SU-DHL-6 (cell line): ENCODE results near the gene TMEM8B.

Experiments used
- H2AFZ ChIP-seq: fragments of 200-600 bp; sonication (generic); 2 replicates; pipeline ENCODE4 v1.6.1; 2014; ENCODE audit warnings: low read depth, mild to moderate bottlenecking, moderate library complexity, mixed read lengths, antibody characterized with exemption, low read length; ENCODE audit not compliant: severe bottlenecking
- H3F3A ChIP-seq: fragments of 200-600 bp; shearing (Covaris generic); 2 replicates; pipeline ENCODE4 v1.6.0; 2016; ENCODE audit warnings: antibody characterized with exemption, mild to moderate bottlenecking; ENCODE audit not compliant: insufficient read depth
- H3K27ac ChIP-seq: fragments of 200-600 bp; sonication (generic); 2 replicates; pipeline ENCODE4 v1.5.1; 2016; ENCODE audit warnings: low read depth, mild to moderate bottlenecking, low read length, moderate library complexity, mixed read lengths
- H3K27me3 ChIP-seq: fragments of 200-600 bp; sonication (generic), shearing (Covaris generic); 2 replicates; pipeline ENCODE4 v1.6.0; 2014; ENCODE audit warnings: mild to moderate bottlenecking, low read length
- H3K36me3 ChIP-seq: fragments of 200-600 bp; sonication (generic); 2 replicates; pipeline ENCODE4 v1.6.1; 2014; ENCODE audit warnings: mild to moderate bottlenecking, low read length, mixed read lengths
- H3K4me2 ChIP-seq: fragments of 300-600, 200-600 bp; shearing (Covaris generic), sonication (generic); 2 replicates; pipeline ENCODE4 v1.6.0; 2014; ENCODE audit warnings: low read length, low read depth, mild to moderate bottlenecking; ENCODE audit not compliant: poor library complexity, severe bottlenecking
- H3K4me3 ChIP-seq: fragments of 200-600 bp; sonication (generic); 2 replicates; pipeline ENCODE4 v1.5.1; 2014; ENCODE audit warnings: antibody characterized with exemption, low read length, mild to moderate bottlenecking, mixed read lengths; ENCODE audit not compliant: insufficient read depth, poor library complexity, severe bottlenecking
- H3K79me2 ChIP-seq: fragments of 200-600 bp; sonication (generic); 2 replicates; pipeline ENCODE4 v1.6.1; 2014; ENCODE audit warnings: mild to moderate bottlenecking, low read length, moderate library complexity; ENCODE audit not compliant: insufficient read depth
- H3K9ac ChIP-seq: fragments of 200-600 bp; sonication (generic); 2 replicates; pipeline ENCODE4 v1.7.0; 2014; ENCODE audit warnings: mild to moderate bottlenecking, low read length
- H3K9me2 ChIP-seq: fragments of 200-600 bp; sonication (generic); replicated peaks from 2 replicates; pipeline ENCODE4 v1.6.1; 2014; ENCODE audit warnings: low read length; ENCODE audit not compliant: insufficient read depth
- H3K9me3 ChIP-seq: fragments of 200-600 bp; sonication (generic); 2 replicates; pipeline ENCODE4 v1.6.1; 2014; ENCODE audit warnings: low read length, mixed read lengths; ENCODE audit not compliant: insufficient read depth
- H4K20me1 ChIP-seq: fragments of 200-600 bp; sonication (generic); 2 replicates; pipeline ENCODE4 v1.6.1; 2014; ENCODE audit warnings: low read depth, mild to moderate bottlenecking, antibody characterized with exemption, low read length, moderate library complexity, mixed read lengths
- CTCF ChIP-seq: fragments of 200-600 bp; sonication (generic); IDR thresholded peaks from one replicate; pipeline ENCODE4 v1.5.1; 2017; ENCODE audit warnings: antibody characterized with exemption, mild to moderate bottlenecking, low read length, moderate library complexity; ENCODE audit not compliant: insufficient read depth, poor library complexity, severe bottlenecking
- EZH2phosphoT487 ChIP-seq: fragments of 200-600 bp; sonication (generic), shearing (Covaris generic); conservative IDR thresholded peaks from 2 replicates; pipeline ENCODE4 v1.6.1; 2018; ENCODE audit warnings: mild to moderate bottlenecking, antibody characterized with exemption, low read length, moderate library complexity, mixed read lengths

TMEM8B gene

GRCh38 chr9:35829084-35829763 is at the start of gene TMEM8B:
TSS of gene TMEM8B (plus strand) at chr9:35829228. CDS start at chr9:35829448, 220 bp downstream.
- Histone ChIP-seq H3K4me2 (peak within 1 kb of the TSS; percentile 91), H3K4me3 (peak within 1 kb of the TSS; percentile 79), H3K27me3 (no peaks in the 10 kb centered on the region), H2AFZ (peak within 1 kb of the TSS; percentile 97), H3K9ac (peak within 1 kb of the TSS; percentile 60), H3K27ac (no peak within 1 kb of the TSS), H3K9me2 (no peaks in the 10 kb centered on the region), H3K36me3 (no peaks in the 10 kb centered on the region), H3F3A (no peaks in the 10 kb centered on the region), H3K9me3 (no peaks in the 10 kb centered on the region), H3K79me2 (no peaks in the 10 kb centered on the region), H4K20me1 (no peaks in the 10 kb centered on the region)
- no peak for TF ChIP-seq EZH2phosphoT487
- TF ChIP-seq CTCF = no peak

- no peaks in the 10 kb centered on the region for H3K9me2 ChIP-seq
- no peak overlapping the region for H3K27ac ChIP-seq
- H3K79me2 ChIP-seq = no peaks in the 10 kb centered on the region
- no peak overlapping the region for H3K9ac ChIP-seq
- H4K20me1 ChIP-seq = no peaks in the 10 kb centered on the region
- no peaks in the 10 kb centered on the region for H3K9me3 ChIP-seq
- TF ChIP-seq CTCF (no peak), EZH2phosphoT487 (no peak)
- H3K4me3 ChIP-seq = no peak overlapping the region
- 0 out of 2 replicates have a peak, but pooled peaks cover 8% of the 10 kb centered on the region for H3F3A ChIP-seq
- H3K4me2 ChIP-seq = no peak overlapping the region
- 0 out of 2 replicates have a peak, but pooled peaks cover 4% of the 10 kb centered on the region for H3K36me3 ChIP-seq
- H2AFZ ChIP-seq = no peak overlapping the region
- no peaks in the 10 kb centered on the region for H3K27me3 ChIP-seq
Observed at GRCh38 chr9:35781066-35781465, 48.0 kb upstream of the TMEM8B start.

GRCh38 chr9:35783418-35783817 is 45.6 kb upstream of the TMEM8B start:
- no peaks in the 10 kb centered on the region for H3K27me3 ChIP-seq
- no peaks in the 10 kb centered on the region for H4K20me1 ChIP-seq
- no peak overlapping the region for H3K4me2 ChIP-seq
- H3K27ac ChIP-seq = no peak overlapping the region
- TF ChIP-seq CTCF = no peak
- TF ChIP-seq EZH2phosphoT487 = no peak
- H3K9me3 ChIP-seq = no peaks in the 10 kb centered on the region
- 0 out of 2 replicates have a peak, but pooled peaks cover 8% of the 10 kb centered on the region for H3F3A ChIP-seq
- H2AFZ ChIP-seq = no peak overlapping the region
- H3K79me2 ChIP-seq = no peaks in the 10 kb centered on the region
- no peaks in the 10 kb centered on the region for H3K9me2 ChIP-seq
- no peak overlapping the region for H3K4me3 ChIP-seq
- 0 out of 2 replicates have a peak, but pooled peaks cover 4% of the 10 kb centered on the region for H3K36me3 ChIP-seq
- H3K9ac ChIP-seq = no peak overlapping the region
